OCI-LY7 (cell line): ENCODE measurements around the gene MPC1. TPM values are rescaled to one million over a fixed set of nuclear protein-coding genes. Genes with fewer than 3 reads are reported as not detected.

Experiments
- BruUV-seq: library from RNA; stranded (reverse); fragments of 400-500 nt; replicated peaks from 2 replicates; lab custom pipeline; 2021; lab: Mats Ljungman, UMichigan
- CTCF ChIA-PET: fragments of 300-600 bp; sonication (Branson Sonifier 250); formaldehyde crosslinking; loops from one replicate; lab custom pipeline; 2022; ENCODE audit warnings: antibody characterized with exemption; ENCODE audit not compliant: unreplicated experiment; lab: Charles Lee
- POLR2A ChIA-PET: fragments of 300-600 bp; sonication (Branson Sonifier 250); formaldehyde crosslinking; loops from one replicate; lab custom pipeline; 2022; ENCODE audit warnings: antibody characterized with exemption; lab: Charles Lee
- DNase-seq: peaks from one replicate; pipeline ENCODE4 v3.0.0-alpha.2; 2015; ENCODE audit warnings: low spot score
- H2AFZ ChIP-seq: fragments of 200-600 bp; sonication (generic), shearing (Covaris generic); 2 replicates; pipeline ENCODE4 v1.6.1; 2014; ENCODE audit warnings: mild to moderate bottlenecking, antibody characterized with exemption, low read length, moderate library complexity
- H3K27ac ChIP-seq: fragments of 200-600 bp; sonication (generic); 2 replicates; pipeline ENCODE4 v1.5.1; 2014; ENCODE audit warnings: mixed run types, low read depth, mild to moderate bottlenecking, moderate library complexity, low read length, inconsistent platforms; ENCODE audit not compliant: poor library complexity, severe bottlenecking
- H3K36me3 ChIP-seq: fragments of 200-600 bp; sonication (generic); 2 replicates; pipeline ENCODE4 v1.6.1; 2014; ENCODE audit warnings: mild to moderate bottlenecking, antibody characterized with exemption, low read length, moderate library complexity, mixed read lengths; ENCODE audit not compliant: insufficient read depth
- H3K4me1 ChIP-seq: fragments of 200-600 bp; sonication (generic); 2 replicates; pipeline ENCODE4 v1.5.1; 2014; ENCODE audit warnings: mild to moderate bottlenecking, low read length; ENCODE audit not compliant: insufficient read depth, poor library complexity, severe bottlenecking
- H3K4me2 ChIP-seq: fragments of 200-600 bp; sonication (generic); 2 replicates; pipeline ENCODE4 v1.6.1; 2014; ENCODE audit warnings: mild to moderate bottlenecking, low read length
- H3K4me3 ChIP-seq: fragments of 200-600 bp; sonication (generic); 2 replicates; pipeline ENCODE4 v1.5.1; 2014; ENCODE audit warnings: mild to moderate bottlenecking, low read depth, low read length; ENCODE audit not compliant: poor library complexity, severe bottlenecking
- H3K79me2 ChIP-seq: fragments of 200-600 bp; sonication (generic); 2 replicates; pipeline ENCODE4 v1.6.1; 2016; ENCODE audit warnings: low read depth, mild to moderate bottlenecking, low read length, moderate library complexity, mixed read lengths; ENCODE audit not compliant: insufficient read depth
- H3K9me2 ChIP-seq: fragments of 200-600 bp; sonication (generic); 2 replicates; pipeline ENCODE4 v1.6.1; 2016; ENCODE audit warnings: mild to moderate bottlenecking, low read length, mixed read lengths; ENCODE audit not compliant: insufficient read depth
- H3K9me3 ChIP-seq: fragments of 200-600 bp; sonication (generic); 2 replicates; pipeline ENCODE4 v1.6.1; 2014; ENCODE audit warnings: mild to moderate bottlenecking, mixed run types, low read length, mixed read lengths
- H4K20me1 ChIP-seq: fragments of 200-600 bp; sonication (generic); 2 replicates; pipeline ENCODE4 v1.6.1; 2014; ENCODE audit warnings: mild to moderate bottlenecking, antibody characterized with exemption, low read length, moderate library complexity, mixed read lengths; ENCODE audit not compliant: insufficient read depth
- CTCF ChIP-seq: fragments of 200-600 bp; sonication (generic); conservative IDR thresholded peaks from 2 replicates; pipeline ENCODE4 v1.5.1; 2014; ENCODE audit warnings: mild to moderate bottlenecking, antibody characterized with exemption, low read length, moderate library complexity, mixed read lengths
- EZH2phosphoT487 ChIP-seq: fragments of 200-600 bp; sonication (generic); IDR thresholded peaks from 2 replicates; pipeline ENCODE4 v1.6.1; 2018; ENCODE audit warnings: low read depth, borderline replicate concordance, mild to moderate bottlenecking, mixed run types, antibody characterized with exemption, low read length, moderate library complexity, mixed read lengths
- intact Hi-C: fragments of 100-400 bp; cut with micrococcal nuclease; formaldehyde crosslinking; loops from one replicate; pipeline ENCODE4 v1.10.0; 2022; ENCODE audit not compliant: unreplicated experiment
- total RNA-seq, 2 experiments: library from RNA; depleted of rRNA in 1 of 2; stranded (reverse); fragments of >200 nt in 1 of 2; shearing (Covaris generic) in 1 of 2; gene quantifications; 2 replicates each; pipeline ENCODE4 v1.2.3, GENCODE V29; 2014 to 2022

The MPC1 gene
- total RNA-seq, 2 experiments from 2014 or later = 36.1 to 38.1 TPM

DNA sequence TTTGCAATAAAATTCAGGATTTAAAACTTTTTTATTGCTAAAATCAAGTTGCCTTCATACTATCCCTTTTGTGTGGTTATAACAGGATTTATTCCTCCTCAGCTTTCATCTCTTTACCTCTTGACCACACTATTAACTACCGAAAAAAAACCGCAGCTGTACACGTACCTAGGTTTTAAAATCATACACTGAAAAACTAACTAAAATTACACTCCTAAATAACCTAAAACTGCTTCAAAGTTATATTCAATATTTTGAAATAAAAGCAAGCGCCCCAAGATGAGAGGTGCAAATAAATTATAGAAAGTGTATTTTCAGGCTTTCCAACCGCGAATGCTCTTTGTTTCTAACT, 1.4 kb downstream of the MPC1 start:
- Histone ChIP-seq H2AFZ (peak overlapping the region; percentile 66), H3K4me2 (peak overlapping the region; percentile 100), H3K4me1 (peaks cover 12% of the 10 kb centered on the region), H4K20me1 (0 out of 2 replicates have a peak, but pooled peaks cover 4% of the 10 kb centered on the region), H3K79me2 (peaks cover 16% of the 10 kb centered on the region; the same call in 1 of the 2 replicates), H3K9me2 (no peaks in the 10 kb centered on the region), H3K36me3 (no peaks in the 10 kb centered on the region), H3K4me3 (peak overlapping the region; percentile 85), H3K27ac (no peak overlapping the region), H3K9me3 (no peaks in the 10 kb centered on the region)
- TSS peak; percentile 53 for BruUV-seq
- intact Hi-C loops = loop anchor here (1.0 to 5.0 kb wide), 3 partner anchors 106 to 224 kb away; no protein-coding TSS in a partner anchor
- no peak for DNase-seq
- POLR2A ChIA-PET = interaction anchor here (0.6 to 1.9 kb wide), 25 partner anchors 9 to 323 kb away, joined by 3 to 11 read pairs (median 4); partner anchors contain the start of gene SFT2D1
- TF ChIP-seq EZH2phosphoT487 (no peak), CTCF (no peak)
- CTCF ChIA-PET = interaction anchor here (0.7 to 1.6 kb wide), 6 partner anchors 21 to 105 kb away, joined by 3 to 8 read pairs (median 3); no protein-coding TSS in a partner anchor

GRCh38 chr6:166379800-166380199, 2.9 kb downstream of the MPC1 start:
- H2AFZ ChIP-seq = no peak overlapping the region
- no peaks in the 10 kb centered on the region for H3K36me3 ChIP-seq
- no peak for TF ChIP-seq EZH2phosphoT487
- no peak for TF ChIP-seq CTCF
- BruUV-seq = no TSS peak
- POLR2A ChIA-PET = interaction anchor here (1.0 to 1.9 kb wide), 4 partner anchors 24 to 55 kb away, joined by 3 to 6 read pairs (median 4); partner anchors contain the start of gene SFT2D1
- H3K79me2 ChIP-seq = peaks cover 16% of the 10 kb centered on the region; the same call in 1 of the 2 replicates
- CTCF ChIA-PET = interaction anchor here (1.5 kb wide), 1 partner anchor 66 kb away, joined by 8 read pairs; no protein-coding TSS in a partner anchor
- no peaks in the 10 kb centered on the region for H3K9me2 ChIP-seq
- H4K20me1 ChIP-seq = 0 out of 2 replicates have a peak, but pooled peaks cover 3% of the 10 kb centered on the region
- H3K9me3 ChIP-seq = no peaks in the 10 kb centered on the region
- H3K4me3 ChIP-seq = no peak overlapping the region
- peaks cover 12% of the 10 kb centered on the region for H3K4me1 ChIP-seq
- no peak for DNase-seq
- intact Hi-C loops = loop anchor here (5.0 kb wide), 2 partner anchors 202 to 222 kb away; no protein-coding TSS in a partner anchor
- H3K27ac ChIP-seq = no peak overlapping the region
- no peak overlapping the region for H3K4me2 ChIP-seq

DNA sequence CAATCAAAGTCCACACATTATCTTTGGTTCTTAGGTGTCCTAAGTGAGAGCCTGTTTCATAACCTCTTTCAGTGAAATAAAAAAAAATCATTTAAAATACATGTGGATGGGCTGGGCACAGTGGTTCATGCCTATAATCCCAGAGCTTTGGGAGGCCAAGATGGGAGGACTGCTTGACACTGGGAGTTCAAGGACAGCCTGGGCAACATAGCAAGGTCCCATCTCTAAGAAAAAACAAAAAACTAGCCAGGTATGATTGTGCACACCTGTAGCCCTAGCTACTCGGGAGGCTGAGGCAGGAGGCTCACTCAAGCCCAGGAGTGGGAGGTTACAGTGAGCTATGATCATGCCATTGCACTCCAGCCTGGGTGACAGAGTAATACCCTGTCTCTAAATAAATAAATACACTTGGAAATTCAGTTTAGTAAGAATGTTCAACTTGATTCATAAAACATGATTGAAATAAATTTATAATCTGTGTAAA, 3.6 kb downstream of the MPC1 start:
- BruUV-seq = no TSS peak
- ChIA-PET CTCF (no interaction called here), POLR2A (interaction anchor here (0.6 to 1.4 kb wide), 3 partner anchors 10 to 121 kb away, joined by 3 to 6 read pairs (median 3); no protein-coding TSS in a partner anchor)
- no peak overlapping the region for H3K4me2 ChIP-seq
- intact Hi-C loops = no loop called here
- no peaks in the 10 kb centered on the region for H4K20me1 ChIP-seq
- peaks cover 8% of the 10 kb centered on the region for H3K4me1 ChIP-seq
- no peaks in the 10 kb centered on the region for H3K9me2 ChIP-seq
- H3K27ac ChIP-seq = no peak overlapping the region
- TF ChIP-seq CTCF = no peak
- TF ChIP-seq EZH2phosphoT487 = no peak
- no peak overlapping the region for H3K4me3 ChIP-seq
- no peak for DNase-seq
- H3K9me3 ChIP-seq = no peaks in the 10 kb centered on the region
- H2AFZ ChIP-seq = no peak overlapping the region
- no peaks in the 10 kb centered on the region for H3K36me3 ChIP-seq
- H3K79me2 ChIP-seq = peaks cover 10% of the 10 kb centered on the region; the same call in 1 of the 2 replicates
